Measurements from ENCODE around the gene PLA2G6. TPM values are rescaled to one million over a fixed set of nuclear protein-coding genes. Genes with fewer than 3 reads are reported as not detected.
A peak's percentile ranks its signal among the peaks of the same experiment; 100 is the strongest.

PLA2G6 gene
- total RNA-seq, 1 donor from 2014 or later = 60.8 TPM

- no peak overlapping the region for H3K4me3 ChIP-seq
- ATAC-seq (no peak), DNase-seq (no peak)
- no peaks in the 10 kb centered on the region for H3K9me3 ChIP-seq
- H3K4me1 ChIP-seq = no peaks in the 10 kb centered on the region
- intact Hi-C loops (cut with DNase I) = no loop called here
- no peak for TF ChIP-seq CTCF (IDR thresholded peaks at IDR 0.05)
- H3K27ac ChIP-seq = no peak overlapping the region
- no peaks in the 10 kb centered on the region for H3K27me3 ChIP-seq (ENCODE audit: low read depth)
- peaks cover 33% of the 10 kb centered on the region for H3K36me3 ChIP-seq
Observed at GRCh38 chr22:38129856-38130255, 51.8 kb downstream of the PLA2G6 start.

GRCh38 chr22:38129021-38129420, 52.6 kb downstream of the PLA2G6 start:
- H3K9me3 ChIP-seq = no peaks in the 10 kb centered on the region
- H3K4me3 ChIP-seq = no peak overlapping the region
- no peak overlapping the region for H3K27ac ChIP-seq
- DNase-seq (no peak), ATAC-seq (no peak)
- no peaks in the 10 kb centered on the region for H3K27me3 ChIP-seq (ENCODE audit: low read depth)
- TF ChIP-seq CTCF (IDR thresholded peaks at IDR 0.05) = no peak
- no peaks in the 10 kb centered on the region for H3K4me1 ChIP-seq
- intact Hi-C loops (cut with DNase I) = no loop called here
- peaks cover 29% of the 10 kb centered on the region for H3K36me3 ChIP-seq

- DNase-seq = no peak
- H3K4me1 ChIP-seq = no peaks in the 10 kb centered on the region
Observed at GRCh38 chr22:38127869-38128268, 53.8 kb downstream of the PLA2G6 start.

GRCh38 chr22:38126928-38127668, 54.5 kb downstream of the PLA2G6 start:
- H3K27me3 ChIP-seq (ENCODE audit: low read depth) = no peaks in the 10 kb centered on the region
- peak; percentile 35 for DNase-seq
- H3K4me1 ChIP-seq = no peaks in the 10 kb centered on the region
- no peak overlapping the region for H3K27ac ChIP-seq
- no peak overlapping the region for H3K4me3 ChIP-seq
- H3K9me3 ChIP-seq = no peaks in the 10 kb centered on the region
- peaks cover 11% of the 10 kb centered on the region for H3K36me3 ChIP-seq
- TF ChIP-seq CTCF (IDR thresholded peaks at IDR 0.05) = no peak
- ATAC-seq = no peak
- intact Hi-C loops (cut with DNase I) = no loop called here

More at GRCh38 chr22:38127869-38128268, 53.8 kb downstream of the PLA2G6 start:
- H3K27ac ChIP-seq = no peak overlapping the region
- TF ChIP-seq CTCF (IDR thresholded peaks at IDR 0.05) = no peak
- no peak overlapping the region for H3K4me3 ChIP-seq
- H3K27me3 ChIP-seq (ENCODE audit: low read depth) = no peaks in the 10 kb centered on the region
- ATAC-seq = no peak
- intact Hi-C loops (cut with DNase I) = no loop called here
- peaks cover 19% of the 10 kb centered on the region for H3K36me3 ChIP-seq
- H3K9me3 ChIP-seq = no peaks in the 10 kb centered on the region

GRCh38 chr22:38125751-38126201, 55.9 kb downstream of the PLA2G6 start:
- no peaks in the 10 kb centered on the region for H3K9me3 ChIP-seq
- ATAC-seq (no peak), DNase-seq (no peak)
- intact Hi-C loops (cut with DNase I) = no loop called here
- H3K27ac ChIP-seq = no peak overlapping the region
- H3K27me3 ChIP-seq (ENCODE audit: low read depth) = no peaks in the 10 kb centered on the region
- TF ChIP-seq CTCF (IDR thresholded peaks at IDR 0.05) = no peak
- H3K4me3 ChIP-seq = no peak overlapping the region
- H3K36me3 ChIP-seq = peaks cover 7% of the 10 kb centered on the region
- H3K4me1 ChIP-seq = no peaks in the 10 kb centered on the region
